Adipose tissue (tissue), 3 donors: ENCODE measurements around the gene MDN1. TPM values are rescaled to one million over a fixed set of nuclear protein-coding genes. Genes with fewer than 3 reads are reported as not detected.
"Not testable (repeated sequence)": the region's sequence is repeated elsewhere in the genome, so short reads cannot be mapped to it uniquely, and the experiment has no call there.

Experiments used
- H3K27ac ChIP-seq: one replicate; pipeline ENCODE4 v1.5.1; 2013; ENCODE audit warnings: low read depth, low read length
- WGBS, 3 donors: extraction: QIAGEN DNeasy Blood & Tissue Kit; methylation state at CpG; one replicate each; pipeline ENCODE4 v1.1.7; 2013; 5-methylcytosine and 5-hydroxymethylcytosine counted together
- polyA plus RNA-seq, 3 donors: library from polyadenylated mRNA; stranded (reverse); fragments of 200-250 nt; gene quantifications; one replicate each; pipeline ENCODE4 v1.2.3, GENCODE V29; 2013
- donor health status: healthy with polysubstance abuse.
- donor health status: Bipolar disorder and iron deficiency.
- donor health status: healthy.

The MDN1 gene
- polyA plus RNA-seq, 3 donors: 5.8 to 13.7 (median 8.9) TPM

DNA sequence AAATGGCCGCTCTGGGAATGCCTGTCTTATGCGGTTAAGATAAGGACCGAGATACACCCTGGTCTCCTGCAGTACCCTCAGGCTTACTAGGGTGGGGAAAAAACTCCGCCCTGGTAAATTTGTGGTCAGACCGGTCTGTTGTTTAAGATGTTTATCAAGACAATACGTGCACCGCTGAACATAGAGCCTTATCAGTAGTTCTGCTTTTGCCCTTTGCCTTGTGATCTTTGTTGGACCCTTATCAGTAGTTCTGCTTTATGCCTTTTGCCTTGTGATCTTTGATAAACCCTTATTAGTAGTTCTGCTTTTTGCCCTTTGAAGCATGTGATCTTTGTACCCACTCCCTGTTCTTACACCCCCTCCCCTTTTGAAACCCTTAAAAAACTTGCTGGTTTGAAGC, 36.3 kb downstream of the MDN1 start:
- 90 to 92% (median 90%) methylated on average over 7 of the region's 7 CpGs for WGBS, 3 donors
- not testable (repeated sequence) for H3K27ac ChIP-seq

DNA sequence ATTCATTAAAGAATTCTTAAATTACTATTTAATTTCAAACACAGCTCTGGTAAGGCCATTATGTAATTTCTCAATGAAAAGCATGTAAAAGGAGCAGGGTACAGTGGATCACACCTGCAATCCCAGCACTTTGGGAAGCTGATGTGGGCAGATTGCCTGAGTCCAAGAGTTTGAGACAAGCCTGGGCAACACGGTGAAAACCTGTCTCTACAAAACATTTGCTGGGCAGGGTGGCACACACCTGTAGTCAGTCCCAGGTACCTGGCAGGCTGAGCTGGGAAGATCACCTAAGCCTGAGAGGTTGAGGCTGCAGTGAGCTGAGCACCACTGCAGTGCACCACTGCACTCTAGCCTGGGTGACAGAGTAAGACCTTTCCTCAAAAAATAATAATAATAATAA, 37.4 kb downstream of the MDN1 start:
- no peak overlapping the region for H3K27ac ChIP-seq
- 78 to 96% (median 92%) methylated on average over 1 of the region's 1 CpG for WGBS, 3 donors

DNA sequence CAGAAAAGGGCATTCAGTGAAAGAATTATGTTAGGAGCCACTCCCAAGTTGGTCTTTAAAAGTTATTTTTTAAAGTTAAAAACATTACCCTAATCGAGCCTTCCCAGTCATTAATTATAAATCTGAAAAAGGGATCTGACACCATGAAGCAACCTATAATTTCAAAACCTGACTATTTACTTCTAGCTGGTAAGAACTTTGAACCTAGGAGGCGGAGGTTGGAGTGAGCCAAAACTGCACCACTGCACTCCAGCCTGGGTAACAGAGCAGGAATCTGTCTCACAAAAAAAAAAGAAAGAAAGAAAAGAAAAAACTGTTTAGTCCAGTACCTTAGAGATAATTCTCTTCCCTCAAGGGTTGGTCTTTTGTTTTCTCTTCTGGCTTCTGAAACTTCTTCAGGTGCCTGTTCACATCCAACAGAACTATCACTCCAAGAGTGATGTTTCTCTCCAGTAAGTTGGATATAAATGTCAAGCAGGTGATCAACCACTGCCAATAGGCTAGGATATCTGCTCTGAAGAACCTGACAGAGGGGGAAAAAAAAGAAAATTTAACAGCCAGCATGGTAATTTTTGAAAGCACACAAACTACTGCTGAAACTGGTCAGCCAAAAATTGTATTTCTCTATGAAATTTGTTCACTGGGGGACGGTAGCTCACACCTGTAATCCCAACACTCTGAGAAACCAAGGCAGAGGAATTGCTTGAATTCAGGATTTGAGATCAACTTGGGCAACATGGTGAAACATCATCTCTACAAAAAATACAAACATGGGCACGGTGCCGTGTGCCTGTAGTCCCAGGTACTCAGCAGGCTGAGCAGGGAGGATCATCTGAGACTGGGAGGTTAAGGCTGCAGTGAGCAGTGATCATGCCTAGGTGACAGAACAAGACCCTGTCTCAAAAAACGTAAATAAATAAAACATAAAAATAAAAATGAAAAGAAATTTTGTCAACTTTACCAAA, 38.2 kb downstream of the MDN1 start:
- H3K27ac ChIP-seq: no peak overlapping the region
- 91 to 96% (median 95%) methylated on average over 6 of the region's 6 CpGs for WGBS, 3 donors

DNA sequence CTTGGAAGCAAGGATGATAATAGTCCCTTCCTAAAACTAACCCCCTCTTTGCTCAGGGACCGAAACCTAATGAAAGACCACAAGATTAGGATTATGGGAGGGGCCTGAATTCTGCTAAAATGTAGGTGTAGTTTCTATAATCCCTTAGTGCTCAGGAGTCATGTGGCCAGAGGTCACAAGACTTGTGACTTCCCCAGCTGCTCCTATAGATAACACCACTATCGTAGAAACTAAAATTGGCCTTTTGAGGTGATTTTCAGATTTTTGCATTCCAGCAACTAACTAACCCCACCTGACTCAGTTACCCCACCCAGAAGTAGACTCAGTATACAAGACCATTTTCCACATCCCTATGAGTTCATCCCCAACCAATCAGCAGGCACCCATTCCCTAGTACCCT, 42.1 kb downstream of the MDN1 start:
- 95 to 100% (median 97%) methylated on average over 2 of the region's 2 CpGs for whole genome bisulfite sequencing, 3 donors
- no peak overlapping the region for H3K27ac ChIP-seq

DNA sequence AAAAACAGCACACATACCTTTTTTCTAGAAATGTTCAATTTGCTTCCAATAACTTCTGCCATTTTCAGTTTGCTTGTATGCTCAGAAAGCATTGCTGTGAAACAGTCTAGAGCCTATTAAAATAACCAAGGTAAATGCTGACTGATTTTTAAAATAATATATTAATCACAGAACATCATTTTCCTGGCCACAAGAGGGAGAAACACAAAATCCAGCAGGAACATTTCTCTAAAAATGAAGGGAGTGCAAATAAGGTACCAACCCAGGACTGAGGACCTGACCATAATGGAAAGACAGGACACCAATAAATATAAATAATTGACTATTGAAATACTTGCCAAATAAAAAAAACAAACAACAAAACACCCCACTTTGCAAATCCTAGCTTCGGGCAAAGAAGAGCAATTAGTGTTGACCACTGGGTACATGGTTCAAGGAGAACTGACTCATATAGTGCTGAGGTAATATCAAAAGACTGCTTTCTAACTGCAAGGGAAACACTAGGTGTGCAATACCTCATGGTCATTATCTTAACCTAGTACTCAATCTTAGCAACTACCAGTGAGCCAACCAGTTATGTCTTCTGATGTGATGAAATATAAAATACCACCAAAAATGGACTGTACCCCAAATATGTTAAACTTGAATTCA, 42.9 kb downstream of the MDN1 start:
- H3K27ac ChIP-seq: no peak overlapping the region
- WGBS, 3 donors: 94 to 100% (median 97%) methylated on average over 1 of the region's 1 CpG

DNA sequence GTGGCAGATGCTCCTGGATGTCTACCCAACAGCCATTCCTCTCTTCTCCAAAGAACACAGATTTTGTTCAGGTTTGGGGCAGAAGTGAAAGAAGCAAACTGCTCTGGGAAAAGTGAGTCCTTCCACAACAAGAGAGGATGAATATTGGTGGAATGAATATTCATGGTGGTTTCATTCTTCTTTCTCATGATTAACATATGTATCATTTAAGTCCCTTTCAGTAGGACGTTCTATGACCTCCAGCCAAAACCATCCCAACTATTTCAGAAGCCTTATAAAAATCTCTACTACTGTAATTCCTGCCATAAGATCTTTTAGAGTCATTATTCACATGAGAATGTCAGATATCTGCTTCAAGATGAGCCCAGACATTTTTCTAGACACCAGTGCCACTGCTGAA, 44.4 kb downstream of the MDN1 start:
- 94 to 98% (median 95%) methylated on average over 1 of the region's 1 CpG for WGBS, 3 donors
- no peak overlapping the region for H3K27ac ChIP-seq

DNA sequence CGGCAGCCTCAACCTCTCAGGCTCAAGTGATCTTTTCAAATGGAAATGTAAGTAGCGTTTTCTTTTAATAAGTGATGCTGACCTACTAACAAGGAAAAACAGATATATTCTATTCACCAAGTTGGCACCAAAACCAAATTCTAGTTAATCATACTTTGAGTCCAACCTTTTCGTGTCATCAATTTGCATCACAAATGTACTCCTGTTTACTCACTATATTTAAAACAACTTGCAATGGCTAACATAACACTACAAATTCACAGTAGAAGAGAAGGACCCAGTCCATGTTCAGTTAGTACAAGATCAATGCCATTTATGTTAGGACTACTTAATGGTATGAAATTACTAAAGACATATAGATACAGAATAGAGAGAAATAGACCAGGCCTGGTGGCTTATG, 50.0 kb downstream of the MDN1 start:
- H3K27ac ChIP-seq: no peak overlapping the region
- WGBS, 3 donors: 92 to 96% (median 96%) methylated on average over 3 of the region's 3 CpGs

DNA sequence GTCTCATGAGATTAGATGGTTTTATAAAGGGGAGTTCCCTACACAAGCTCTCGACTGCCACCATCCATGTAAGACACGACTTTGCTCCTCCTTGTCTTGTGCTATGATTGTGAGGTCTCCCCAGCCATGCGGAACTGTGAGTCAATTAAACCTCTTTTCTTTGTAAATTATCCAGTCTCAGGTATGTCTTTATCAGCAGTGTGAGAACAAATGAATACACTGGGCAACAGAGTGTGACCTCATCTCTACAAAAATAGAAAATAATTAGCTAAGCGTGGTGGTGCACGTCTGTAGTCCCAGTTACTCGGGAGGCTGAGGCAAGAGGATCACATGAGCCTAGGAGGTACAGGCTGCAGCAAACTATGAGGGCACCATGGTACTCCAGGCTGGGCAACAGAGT, 51.3 kb downstream of the MDN1 start:
- 73 to 92% (median 92%) methylated on average over 6 of the region's 6 CpGs for WGBS, 3 donors
- no peak overlapping the region for H3K27ac ChIP-seq

DNA sequence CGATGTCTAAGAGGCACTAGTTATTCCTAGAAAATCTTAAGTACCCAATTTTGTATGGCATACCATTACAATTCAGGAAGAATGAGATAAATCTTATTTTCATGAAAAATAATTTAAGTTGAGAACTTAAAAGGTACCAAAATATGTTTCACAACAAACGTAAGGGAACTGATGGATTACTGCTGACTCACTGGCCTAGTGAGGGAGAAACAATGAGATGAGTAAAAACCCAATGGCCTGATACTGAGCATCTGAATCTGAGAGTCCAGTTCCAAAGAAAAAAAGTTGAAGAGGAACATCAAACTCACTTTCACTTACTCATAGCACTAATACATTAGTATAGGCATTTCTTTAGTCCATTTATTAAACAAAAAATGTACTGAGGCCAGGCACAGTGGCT, 56.0 kb downstream of the MDN1 start:
- WGBS, 3 donors: 70 to 87% (median 72%) methylated on average over 2 of the region's 2 CpGs
- no peak overlapping the region for H3K27ac ChIP-seq

DNA sequence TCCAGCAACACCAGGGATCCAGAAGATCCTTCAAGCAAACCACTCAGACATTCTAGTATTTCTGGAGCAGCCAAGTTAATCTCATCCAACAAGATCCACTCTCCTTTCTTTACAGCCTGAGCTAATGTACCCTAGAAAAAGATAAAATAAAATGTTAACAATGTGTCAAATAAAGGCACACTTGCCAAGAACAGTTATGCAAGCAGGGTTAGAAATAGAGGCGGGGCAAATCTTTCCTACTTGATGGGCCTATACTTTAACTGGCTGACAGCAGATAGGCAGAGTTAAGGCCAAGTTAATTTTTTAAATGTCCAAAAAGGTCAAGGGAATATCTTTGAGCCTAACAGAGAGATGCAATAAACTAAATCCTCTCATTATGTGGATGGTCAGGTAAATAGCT, 60.8 kb downstream of the MDN1 start:
- WGBS, 3 donors: 73 to 83% (median 77%) methylated on average over 1 of the region's 1 CpG
- H3K27ac ChIP-seq: no peak overlapping the region

DNA sequence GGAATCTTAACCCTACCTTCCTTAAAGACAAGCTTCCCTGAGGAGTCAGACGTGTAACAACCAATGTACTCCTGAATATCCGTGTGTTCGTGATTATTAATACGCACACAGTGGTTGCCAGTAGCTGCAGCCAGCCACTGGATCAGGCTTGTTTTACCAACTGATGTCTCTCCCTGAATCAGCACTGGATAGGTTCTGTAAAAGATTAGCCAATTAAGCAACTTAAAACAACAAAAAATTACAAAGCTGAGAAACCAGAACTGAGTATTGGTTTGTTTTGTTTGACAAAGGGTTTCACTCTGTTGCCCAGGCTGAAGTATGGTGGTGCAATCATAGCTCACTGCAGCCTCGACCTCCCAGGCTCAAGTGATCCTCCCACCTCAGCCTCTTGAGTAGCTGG, 69.3 kb downstream of the MDN1 start:
- no peak overlapping the region for H3K27ac ChIP-seq
- WGBS, 3 donors: 91 to 94% (median 92%) methylated on average over 5 of the region's 5 CpGs

DNA sequence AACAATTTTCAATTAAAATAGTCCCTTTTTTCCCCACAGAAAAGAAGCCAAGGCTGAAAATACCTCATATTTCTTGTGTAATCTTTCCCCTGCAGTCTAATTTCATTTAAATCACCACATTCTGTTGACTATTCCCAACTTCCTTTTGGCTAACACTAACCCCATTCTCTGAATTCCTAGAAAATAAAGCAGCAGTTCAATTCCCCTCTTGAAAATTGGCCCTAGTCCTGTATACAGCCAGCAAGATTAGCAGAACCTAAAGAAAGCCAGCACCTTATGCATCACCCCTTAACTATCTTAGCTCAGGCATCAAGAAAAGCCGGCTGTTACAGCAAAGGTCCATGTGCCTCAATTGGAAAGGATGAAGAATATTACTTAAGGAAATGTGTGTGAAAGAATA, 69.7 kb downstream of the MDN1 start:
- no peak overlapping the region for H3K27ac ChIP-seq
- WGBS, 3 donors: 81 to 96% (median 83%) methylated on average over 1 of the region's 1 CpG

DNA sequence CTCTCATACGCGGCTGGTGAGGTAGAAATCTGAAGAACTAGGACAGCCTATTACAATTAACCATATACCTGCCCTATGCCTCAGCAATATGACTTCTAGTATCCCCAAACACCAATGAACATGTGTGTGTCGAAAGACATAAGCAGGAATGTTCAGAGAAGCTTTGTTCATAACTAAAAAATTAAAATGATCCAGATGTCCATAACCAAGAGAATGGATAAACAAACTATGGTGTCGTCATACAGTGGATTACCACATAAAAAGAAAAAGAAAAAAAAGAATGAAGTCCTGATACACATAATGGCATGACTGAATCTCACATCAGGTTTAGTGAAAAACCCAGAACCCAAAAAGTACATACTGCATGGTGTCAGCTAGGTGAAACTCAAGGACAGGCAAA, 73.9 kb downstream of the MDN1 start:
- 89 to 96% (median 94%) methylated on average over 4 of the region's 4 CpGs for WGBS, 3 donors
- no peak overlapping the region for H3K27ac ChIP-seq

DNA sequence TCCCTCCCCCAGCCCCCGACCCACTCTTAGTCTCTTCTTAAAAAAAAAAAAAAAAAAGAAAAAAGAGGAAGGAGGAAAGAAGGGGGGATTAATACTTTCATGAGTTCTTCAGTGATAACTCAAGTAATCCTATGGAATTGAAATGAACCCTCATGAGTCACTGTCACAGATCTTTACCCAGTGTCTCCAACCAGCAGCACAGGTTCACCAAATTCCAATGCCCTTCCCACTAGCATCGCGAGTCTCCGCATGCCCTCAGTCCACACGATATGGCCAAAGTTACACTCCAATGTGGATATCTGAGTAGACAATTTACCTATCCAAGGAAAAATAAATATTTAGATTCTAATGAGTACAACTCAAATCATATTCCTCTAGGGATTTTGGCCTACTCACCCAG, 74.5 kb downstream of the MDN1 start:
- WGBS, 3 donors: 91 to 99% (median 97%) methylated on average over 5 of the region's 5 CpGs
- no peak overlapping the region for H3K27ac ChIP-seq

DNA sequence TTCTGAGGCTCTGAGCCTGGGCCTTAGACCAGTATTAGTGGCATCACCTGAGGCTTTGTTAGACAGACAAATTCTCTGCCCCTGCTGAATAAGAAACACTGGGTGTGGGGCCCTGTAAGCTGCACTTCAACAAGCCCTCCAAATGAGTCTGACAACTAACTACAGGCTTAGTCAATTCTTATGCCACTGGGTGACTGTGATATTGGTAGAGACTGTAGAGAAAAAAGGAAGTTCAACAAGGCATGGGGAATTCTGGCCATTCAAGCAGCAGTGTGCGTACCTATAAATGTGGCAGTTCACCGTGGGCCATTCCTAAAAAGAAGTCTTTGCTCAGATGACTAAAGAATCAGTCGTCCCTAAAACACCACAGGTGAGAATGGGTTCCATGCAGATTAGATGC, 82.7 kb downstream of the MDN1 start:
- 87 to 88% (median 87%) methylated on average over 3 of the region's 3 CpGs for WGBS, 3 donors
- H3K27ac ChIP-seq: no peak overlapping the region

DNA sequence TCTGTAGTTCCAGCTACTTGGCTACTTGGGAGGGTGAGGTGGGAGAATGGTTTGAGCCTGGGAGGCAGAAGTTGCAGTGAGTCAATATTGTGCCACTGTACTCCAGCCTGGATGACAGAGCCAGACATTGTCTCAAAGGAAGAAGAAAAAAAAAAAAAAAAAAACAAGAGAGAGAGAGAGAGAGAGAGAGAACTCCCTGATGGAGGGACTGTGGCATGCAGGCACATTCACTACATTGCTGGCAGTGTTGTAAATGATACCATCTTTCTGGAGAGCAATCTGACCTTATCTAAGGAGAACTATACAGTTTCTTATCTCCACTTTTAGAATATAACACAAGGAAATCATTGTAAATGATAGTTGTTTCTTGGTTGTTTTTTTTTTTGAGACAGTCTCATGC, 85.1 kb downstream of the MDN1 start:
- no peak overlapping the region for H3K27ac ChIP-seq

DNA sequence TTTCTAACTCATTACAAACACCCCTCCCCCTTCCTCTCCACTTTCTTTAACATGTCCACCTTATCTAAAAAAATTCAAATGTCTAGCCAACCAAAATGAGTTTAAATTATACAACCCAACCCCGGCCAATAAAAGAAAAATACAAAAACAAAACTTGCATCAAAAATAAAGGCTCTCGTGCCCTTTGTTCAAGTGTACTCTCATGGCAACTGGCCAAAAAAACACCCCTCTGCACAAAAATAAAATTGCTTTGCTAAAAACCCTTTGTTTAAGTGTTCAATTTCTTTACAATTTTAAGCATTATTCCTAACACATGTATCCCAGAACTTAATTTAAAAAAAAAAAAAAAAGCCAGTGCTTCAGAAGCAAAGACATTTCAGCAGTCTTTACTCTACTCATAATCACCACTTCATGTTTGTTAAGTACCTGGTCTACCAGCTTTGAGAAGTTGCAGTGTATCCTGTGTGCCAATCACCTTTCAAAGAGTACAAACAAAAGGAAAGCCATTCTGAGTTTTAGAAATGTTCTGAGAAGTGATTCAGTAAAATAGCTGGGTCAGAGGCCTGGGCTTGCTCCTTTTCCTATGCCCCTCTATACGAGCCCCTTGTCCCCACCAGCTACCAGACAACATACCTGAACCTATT, 87.5 kb downstream of the MDN1 start:
- 87 to 98% (median 92%) methylated on average over 3 of the region's 3 CpGs for WGBS, 3 donors
- no peak overlapping the region for H3K27ac ChIP-seq

DNA sequence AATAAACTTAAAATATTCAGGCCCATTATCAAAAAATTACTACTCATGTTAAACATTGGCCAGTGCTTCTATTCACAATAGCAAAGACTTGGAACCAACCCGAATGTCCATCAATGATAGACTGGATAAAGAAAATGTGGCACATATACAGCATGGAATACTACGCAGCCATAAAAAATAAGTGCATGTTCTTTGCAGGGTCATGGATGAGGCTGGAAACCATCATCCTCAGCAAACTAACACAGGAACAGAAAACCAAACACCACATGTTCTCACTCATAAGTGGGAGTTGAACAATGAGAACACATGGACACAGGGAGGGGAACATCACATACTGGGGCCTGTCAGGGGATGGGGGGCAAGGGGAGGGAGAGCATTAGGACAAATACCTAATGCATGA, 88.3 kb downstream of the MDN1 start:
- H3K27ac ChIP-seq: not testable (repeated sequence)
- whole genome bisulfite sequencing, 3 donors: 98 to 100% (median 99%) methylated on average over 2 of the region's 2 CpGs

DNA sequence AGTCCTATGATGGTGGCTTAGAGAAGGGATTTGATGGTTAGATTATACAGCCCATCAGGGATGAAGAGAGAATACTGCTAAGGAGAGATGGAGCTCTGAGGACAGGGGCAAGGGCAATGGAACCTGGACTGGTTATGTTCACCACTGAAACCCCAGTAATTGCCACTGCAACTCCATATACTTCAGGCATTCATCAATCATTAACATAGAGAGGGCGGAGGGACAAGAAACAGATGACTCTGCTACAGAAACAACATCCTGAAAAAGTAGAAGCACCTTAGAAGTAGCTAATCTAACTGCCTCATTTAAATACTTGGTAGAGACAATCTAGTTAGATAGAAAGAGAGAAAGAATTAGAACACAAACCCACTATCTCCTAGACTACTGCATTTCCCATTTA, 89.8 kb downstream of the MDN1 start:
- WGBS, 3 donors: 83 to 98% (median 92%) methylated on average over 1 of the region's 1 CpG
- no peak overlapping the region for H3K27ac ChIP-seq
